ENCODE measurements around the gene RMI1.

Gene RMI1

GRCh38 chr9:83956436-83957247, 24.0 kb upstream of the RMI1 start:
- Mint-ChIP-seq H3K27ac (peak overlapping the region; percentile 98 to 99), H3K9me3 (no peaks in the 10 kb centered on the region), H3K4me3 (peak overlapping the region; percentile 97 to 100), H3K36me3 (ENCODE audit: insufficient read depth) (peaks cover 15% of the 10 kb centered on the region), H3K4me1 (ENCODE audit: low read depth in 2 of 2) (peaks cover 16% of the 10 kb centered on the region in 2 donors), H3K27me3 (no peaks in the 10 kb centered on the region)
- peak; percentile 25 to 41 (median 26) for DNase-seq
- ATAC-seq (replicated peaks): peak; percentile 80

GRCh38 chr9:83957248-83957513, 23.4 kb upstream of the RMI1 start:
- peaks cover 16% of the 10 kb centered on the region in 2 donors for H3K4me1 Mint-ChIP-seq (ENCODE audit: low read depth in 2 of 2)
- H3K36me3 Mint-ChIP-seq (ENCODE audit: insufficient read depth): peaks cover 11% of the 10 kb centered on the region
- peak overlapping the region; percentile 97 to 100 for H3K4me3 Mint-ChIP-seq
- H3K27ac Mint-ChIP-seq: peak overlapping the region; percentile 98 to 99
- no peaks in the 10 kb centered on the region for H3K9me3 Mint-ChIP-seq
- DNase-seq (no peak), ATAC-seq (replicated peaks) (no peak)
- H3K27me3 Mint-ChIP-seq: no peaks in the 10 kb centered on the region

DNA sequence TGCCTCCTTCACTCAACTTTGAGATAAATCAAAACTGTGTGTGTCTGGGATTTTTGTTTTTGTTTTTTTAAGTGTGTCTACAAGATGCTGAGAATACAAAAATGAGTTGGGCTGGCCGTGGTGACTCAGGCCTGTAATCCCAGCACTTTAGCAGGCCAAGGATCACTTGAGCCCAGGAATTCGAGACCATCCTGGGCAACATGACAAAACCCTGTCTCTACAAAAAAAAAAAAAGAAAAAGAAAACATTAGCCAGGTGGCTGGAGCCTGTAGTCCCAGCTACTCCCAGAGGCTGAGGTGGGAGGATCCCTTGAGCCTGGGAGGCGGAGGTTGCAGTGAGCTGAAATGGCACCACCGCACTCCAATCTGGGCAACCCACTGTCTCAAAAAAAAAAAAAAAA, 21.5 kb upstream of the RMI1 start:
- no peak overlapping the region for H3K4me3 Mint-ChIP-seq
- no peak for ATAC-seq (replicated peaks)

GRCh38 chr9:83960991-83961390, 19.6 kb upstream of the RMI1 start:
- H3K4me3 Mint-ChIP-seq: no peak overlapping the region
- H3K9me3 Mint-ChIP-seq: no peaks in the 10 kb centered on the region
- H3K27ac Mint-ChIP-seq: no peak overlapping the region
- ATAC-seq (replicated peaks) (no peak), DNase-seq (no peak)
- H3K27me3 Mint-ChIP-seq: no peaks in the 10 kb centered on the region
- H3K36me3 Mint-ChIP-seq (ENCODE audit: insufficient read depth): peaks cover 31% of the 10 kb centered on the region
- peaks cover 10 to 13% of the 10 kb centered on the region in 2 donors for H3K4me1 Mint-ChIP-seq (ENCODE audit: low read depth in 2 of 2)

More for the DNA sequence above, 21.5 kb upstream of the RMI1 start:
- no peak overlapping the region for H3K27ac Mint-ChIP-seq
- H3K9me3 Mint-ChIP-seq: no peaks in the 10 kb centered on the region
- H3K36me3 Mint-ChIP-seq (ENCODE audit: insufficient read depth): peaks cover 14% of the 10 kb centered on the region
- peaks cover 16% of the 10 kb centered on the region in 2 donors for H3K4me1 Mint-ChIP-seq (ENCODE audit: low read depth in 2 of 2)
- DNase-seq: no peak
- no peaks in the 10 kb centered on the region for H3K27me3 Mint-ChIP-seq

GRCh38 chr9:83962165-83962564, 18.4 kb upstream of the RMI1 start:
- H3K4me3 Mint-ChIP-seq: no peak overlapping the region
- DNase-seq (no peak), ATAC-seq (replicated peaks) (no peak)
- no peaks in the 10 kb centered on the region for H3K9me3 Mint-ChIP-seq
- no peaks in the 10 kb centered on the region for H3K27me3 Mint-ChIP-seq
- peaks cover 36% of the 10 kb centered on the region for H3K36me3 Mint-ChIP-seq (ENCODE audit: insufficient read depth)
- peaks cover 4 to 9% of the 10 kb centered on the region in 2 donors for H3K4me1 Mint-ChIP-seq (ENCODE audit: low read depth in 2 of 2)
- H3K27ac Mint-ChIP-seq: peak overlapping the region; percentile 20 to 56

GRCh38 chr9:83964973-83965349, 15.6 kb upstream of the RMI1 start:
- Mint-ChIP-seq H3K27me3 (no peaks in the 10 kb centered on the region), H3K36me3 (ENCODE audit: insufficient read depth) (peaks cover 64% of the 10 kb centered on the region), H3K4me3 (no peak overlapping the region), H3K27ac (peak overlapping the region in 1 of 2 donors; percentile 86), H3K9me3 (no peaks in the 10 kb centered on the region), H3K4me1 (ENCODE audit: low read depth in 2 of 2) (peaks cover 4 to 18% of the 10 kb centered on the region in 2 donors)
- DNase-seq (no peak), ATAC-seq (replicated peaks) (peak; percentile 43)

- H3K4me3 Mint-ChIP-seq: peak overlapping the region in 1 of 2 donors; percentile 14
- peaks cover 4 to 18% of the 10 kb centered on the region in 2 donors for H3K4me1 Mint-ChIP-seq (ENCODE audit: low read depth in 2 of 2)
- H3K27me3 Mint-ChIP-seq: no peaks in the 10 kb centered on the region
- DNase-seq (no peak), ATAC-seq (replicated peaks) (peak; percentile 12)
- peak overlapping the region; percentile 63 to 86 for H3K27ac Mint-ChIP-seq
- peaks cover 68% of the 10 kb centered on the region for H3K36me3 Mint-ChIP-seq (ENCODE audit: insufficient read depth)
- H3K9me3 Mint-ChIP-seq: no peaks in the 10 kb centered on the region
Measured at GRCh38 chr9:83965350-83966208, 15.0 kb upstream of the RMI1 start.

DNA sequence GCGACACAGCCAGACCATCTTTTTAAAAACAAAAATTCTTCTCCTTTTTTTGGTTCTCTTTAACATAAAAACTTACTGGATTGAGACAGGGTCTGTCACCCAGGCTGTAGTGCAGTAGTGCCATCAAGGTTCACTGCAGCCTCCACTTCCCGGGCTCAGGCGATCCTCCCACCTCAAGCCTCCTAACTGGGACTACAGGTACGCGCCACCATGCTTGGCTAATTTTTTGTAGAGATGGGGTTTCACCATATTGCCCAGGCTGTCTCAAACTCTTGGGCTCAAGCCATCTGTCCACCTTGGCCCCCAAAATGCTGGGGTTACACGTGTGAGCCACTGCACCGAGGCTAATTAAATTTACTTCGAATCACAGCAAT, 14.4 kb upstream of the RMI1 start:
- ATAC-seq (replicated peaks): no peak
- peaks cover 4 to 21% of the 10 kb centered on the region in 2 donors for H3K4me1 Mint-ChIP-seq (ENCODE audit: low read depth in 2 of 2)
- DNase-seq: no peak
- peaks cover 74% of the 10 kb centered on the region for H3K36me3 Mint-ChIP-seq (ENCODE audit: insufficient read depth)
- no peaks in the 10 kb centered on the region for H3K9me3 Mint-ChIP-seq
- H3K4me3 Mint-ChIP-seq: peak overlapping the region in 1 of 2 donors; percentile 14
- no peaks in the 10 kb centered on the region for H3K27me3 Mint-ChIP-seq
- peak overlapping the region; percentile 63 to 86 for H3K27ac Mint-ChIP-seq

DNA sequence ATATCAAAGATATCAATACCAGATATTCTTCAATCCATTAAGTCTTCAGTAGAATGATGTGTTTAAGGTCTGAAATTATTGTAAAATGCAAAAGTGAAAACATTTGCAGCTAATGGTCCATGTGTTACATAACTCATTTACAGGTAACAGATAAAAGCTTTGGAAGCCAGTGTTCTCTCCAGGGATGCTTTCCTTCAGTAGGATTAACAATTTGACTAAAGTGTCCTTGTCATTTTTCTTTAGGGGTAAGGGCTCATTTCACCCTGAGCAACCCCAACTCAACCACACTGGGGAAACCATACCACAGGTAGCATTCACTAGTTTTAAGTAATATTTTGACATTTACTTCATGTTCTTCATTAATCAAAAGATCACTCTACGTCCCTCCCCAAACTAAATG, 13.5 kb upstream of the RMI1 start:
- Mint-ChIP-seq H3K4me1 (ENCODE audit: low read depth in 2 of 2) (peaks cover 6 to 27% of the 10 kb centered on the region in 2 donors), H3K9me3 (no peaks in the 10 kb centered on the region), H3K4me3 (no peak overlapping the region), H3K27me3 (no peaks in the 10 kb centered on the region), H3K36me3 (ENCODE audit: insufficient read depth) (peaks cover 83% of the 10 kb centered on the region), H3K27ac (peak overlapping the region in 1 of 2 donors; percentile 39)
- no peak for DNase-seq
- no peak for ATAC-seq (replicated peaks)

DNA sequence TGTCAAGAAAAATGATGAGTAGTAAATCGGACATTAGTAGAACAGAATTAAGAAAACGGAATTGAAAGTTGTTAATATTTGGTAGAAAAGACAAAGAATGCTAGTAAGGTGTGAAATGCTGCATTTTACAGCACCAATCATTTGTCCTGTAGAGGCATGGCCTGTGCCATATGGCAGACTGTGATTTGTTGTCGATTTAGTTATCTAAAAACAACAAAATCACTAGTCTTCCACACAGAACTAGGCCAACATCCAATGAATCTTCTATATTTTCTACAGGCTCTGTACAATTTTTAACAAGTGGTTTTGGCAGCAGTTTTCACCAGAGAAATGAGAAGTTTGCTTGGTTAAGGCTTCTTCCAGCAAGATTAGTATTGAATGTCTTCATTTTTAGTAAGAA, 11.0 kb upstream of the RMI1 start:
- H3K27me3 Mint-ChIP-seq: no peaks in the 10 kb centered on the region
- peak overlapping the region; percentile 17 to 38 for H3K27ac Mint-ChIP-seq
- H3K4me3 Mint-ChIP-seq: no peak overlapping the region
- no peak for ATAC-seq (replicated peaks)
- H3K36me3 Mint-ChIP-seq (ENCODE audit: insufficient read depth): peaks cover 100% of the 10 kb centered on the region
- no peaks in the 10 kb centered on the region for H3K9me3 Mint-ChIP-seq
- DNase-seq: no peak
- peaks cover 14 to 37% of the 10 kb centered on the region in 2 donors for H3K4me1 Mint-ChIP-seq (ENCODE audit: low read depth in 2 of 2)

GRCh38 chr9:83971485-83971884, 9.1 kb upstream of the RMI1 start:
- Mint-ChIP-seq H3K4me3 (no peak overlapping the region), H3K9me3 (no peaks in the 10 kb centered on the region), H3K27ac (peak overlapping the region in 1 of 2 donors; percentile 13), H3K4me1 (ENCODE audit: low read depth in 2 of 2) (peaks cover 16 to 47% of the 10 kb centered on the region in 2 donors), H3K36me3 (ENCODE audit: insufficient read depth) (peaks cover 100% of the 10 kb centered on the region), H3K27me3 (no peaks in the 10 kb centered on the region)
- ATAC-seq (replicated peaks) (no peak), DNase-seq (no peak)

- H3K36me3 Mint-ChIP-seq (ENCODE audit: insufficient read depth): peaks cover 100% of the 10 kb centered on the region
- no peaks in the 10 kb centered on the region for H3K9me3 Mint-ChIP-seq
- peak overlapping the region in 1 of 2 donors; percentile 58 for H3K27ac Mint-ChIP-seq
- ATAC-seq (replicated peaks): peak; percentile 48
- peak overlapping the region in 1 of 2 donors; percentile 6 for H3K4me3 Mint-ChIP-seq
- DNase-seq: no peak
- no peaks in the 10 kb centered on the region for H3K27me3 Mint-ChIP-seq
- H3K4me1 Mint-ChIP-seq (ENCODE audit: low read depth in 2 of 2): peaks cover 16 to 52% of the 10 kb centered on the region in 2 donors
Measured at GRCh38 chr9:83972286-83972685, 8.3 kb upstream of the RMI1 start.

DNA sequence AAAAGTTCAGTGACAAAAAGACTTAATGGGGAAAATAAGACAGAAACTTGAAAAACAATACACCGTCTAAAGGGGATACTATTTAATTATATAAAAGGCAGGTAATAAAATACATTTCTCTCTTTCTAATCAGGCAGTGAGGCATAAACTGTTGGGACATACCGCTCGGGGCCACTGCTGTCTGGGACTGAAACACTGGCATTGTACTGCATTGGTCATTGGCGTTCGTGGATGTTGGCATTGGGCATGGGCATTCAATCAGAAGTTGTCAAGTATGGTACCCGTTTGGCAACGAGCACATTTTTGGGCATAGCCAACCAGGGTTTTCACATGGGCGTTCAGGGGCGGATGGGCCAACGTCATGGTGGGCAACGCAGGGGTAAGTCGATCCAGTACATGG, 5.3 kb upstream of the RMI1 start:
- ATAC-seq (replicated peaks): no peak
- Mint-ChIP-seq H3K27ac (peak overlapping the region; percentile 33 to 62), H3K27me3 (no peaks in the 10 kb centered on the region)

More for the DNA sequence above, 5.3 kb upstream of the RMI1 start:
- DNase-seq: no peak
- peak overlapping the region; percentile 1 to 97 for H3K4me3 Mint-ChIP-seq
- H3K9me3 Mint-ChIP-seq: no peaks in the 10 kb centered on the region
- peaks cover 30 to 61% of the 10 kb centered on the region in 2 donors for H3K4me1 Mint-ChIP-seq (ENCODE audit: low read depth in 2 of 2)
- peaks cover 100% of the 10 kb centered on the region for H3K36me3 Mint-ChIP-seq (ENCODE audit: insufficient read depth)
